ENCODE measurements around the gene PILRB.

The PILRB gene

DNA sequence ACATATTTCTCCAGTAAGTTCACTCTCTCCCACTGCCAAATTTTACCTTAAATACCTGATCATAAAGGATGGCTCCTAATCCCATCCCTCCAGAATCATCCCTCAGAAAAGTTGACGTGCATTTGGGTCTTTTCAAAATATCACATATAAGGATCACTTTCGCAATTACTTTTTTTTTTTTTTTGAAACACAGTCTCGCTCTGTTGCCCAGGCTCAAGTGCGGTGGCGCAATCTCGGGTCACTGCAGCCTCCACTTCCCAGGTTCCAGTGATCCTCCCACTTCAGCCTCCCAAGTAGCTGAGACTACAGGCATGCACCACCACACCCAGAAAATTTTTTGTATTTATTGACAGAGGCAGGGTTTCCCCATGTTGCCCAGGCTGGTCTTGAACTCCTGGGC lies 53.2 kb downstream of the PILRB start:
- DNase-seq = no peak

DNA sequence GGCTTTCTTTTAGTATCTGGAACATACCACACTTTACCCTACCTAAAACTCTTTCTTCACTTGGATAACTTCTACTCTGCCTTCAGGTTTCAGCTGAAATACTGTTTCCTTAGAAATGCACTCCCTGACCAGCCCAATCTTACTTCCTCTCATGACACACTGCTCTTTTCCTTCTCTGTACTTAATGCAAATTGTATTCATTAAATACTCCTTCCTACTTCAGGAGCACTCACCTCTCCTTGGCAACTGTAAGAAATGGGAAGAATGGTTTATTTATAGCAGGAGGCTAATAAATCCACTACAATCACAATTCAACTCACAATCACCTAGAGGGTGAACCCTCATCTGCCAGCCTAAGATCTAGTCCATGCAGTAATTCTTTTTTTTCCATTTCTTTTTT lies 55.4 kb downstream of the PILRB start:
- no peak for DNase-seq

DNA sequence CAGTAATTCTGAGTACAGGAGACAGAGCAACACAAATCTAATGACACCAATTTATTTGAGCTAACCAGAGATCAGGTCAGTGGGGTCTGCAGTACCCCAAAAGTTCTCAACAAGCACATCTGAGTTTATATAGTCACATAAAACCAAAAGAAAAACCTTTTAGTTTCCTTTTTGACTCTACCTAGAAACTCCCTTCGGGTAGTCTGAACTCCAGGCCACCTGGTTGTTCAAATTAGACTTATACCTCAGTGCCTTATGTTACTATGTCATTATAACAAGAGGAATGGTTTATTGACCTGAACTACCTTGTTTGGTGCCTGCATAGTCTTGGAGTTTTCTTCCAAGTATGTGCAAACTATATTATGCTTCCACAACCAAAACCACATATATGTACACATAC lies 56.0 kb downstream of the PILRB start:
- DNase-seq = no peak

DNA sequence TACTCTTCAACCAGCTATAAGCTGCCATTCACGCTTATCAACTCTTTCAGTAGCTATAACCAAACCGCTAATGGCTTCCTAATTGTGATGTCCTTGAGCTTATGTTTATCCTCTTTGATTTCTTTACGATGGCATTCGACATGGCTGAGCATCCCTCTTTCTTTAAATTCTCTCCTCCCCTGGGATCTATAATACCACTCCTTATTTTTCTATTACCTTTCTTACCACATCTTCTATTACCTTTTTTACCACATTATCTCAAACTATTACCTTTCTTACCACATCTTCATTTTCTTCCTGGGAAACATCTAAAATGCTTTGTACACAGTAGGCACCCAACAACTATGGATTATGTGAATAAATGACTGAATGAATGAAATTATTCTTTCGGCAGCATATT lies 57.5 kb downstream of the PILRB start:
- no peak for DNase-seq

Data from activated CD4-positive, alpha-beta T cell treated with anti-CD3 and anti-CD28 coated beads, Interleukin-2, amount 50 U/mL, for 16 hours (primary cell).